Measurements from ENCODE around the gene CAMTA1. TPM values are rescaled to one million over a fixed set of nuclear protein-coding genes. Genes with fewer than 3 reads are reported as not detected.

The CAMTA1 gene
- total RNA-seq, 1 donor from 2014 or later, result 99.0 TPM

GRCh38 chr1:7422561-7422960 lies 637.3 kb downstream of the CAMTA1 start:
- TF ChIP-seq, protein P1, sequence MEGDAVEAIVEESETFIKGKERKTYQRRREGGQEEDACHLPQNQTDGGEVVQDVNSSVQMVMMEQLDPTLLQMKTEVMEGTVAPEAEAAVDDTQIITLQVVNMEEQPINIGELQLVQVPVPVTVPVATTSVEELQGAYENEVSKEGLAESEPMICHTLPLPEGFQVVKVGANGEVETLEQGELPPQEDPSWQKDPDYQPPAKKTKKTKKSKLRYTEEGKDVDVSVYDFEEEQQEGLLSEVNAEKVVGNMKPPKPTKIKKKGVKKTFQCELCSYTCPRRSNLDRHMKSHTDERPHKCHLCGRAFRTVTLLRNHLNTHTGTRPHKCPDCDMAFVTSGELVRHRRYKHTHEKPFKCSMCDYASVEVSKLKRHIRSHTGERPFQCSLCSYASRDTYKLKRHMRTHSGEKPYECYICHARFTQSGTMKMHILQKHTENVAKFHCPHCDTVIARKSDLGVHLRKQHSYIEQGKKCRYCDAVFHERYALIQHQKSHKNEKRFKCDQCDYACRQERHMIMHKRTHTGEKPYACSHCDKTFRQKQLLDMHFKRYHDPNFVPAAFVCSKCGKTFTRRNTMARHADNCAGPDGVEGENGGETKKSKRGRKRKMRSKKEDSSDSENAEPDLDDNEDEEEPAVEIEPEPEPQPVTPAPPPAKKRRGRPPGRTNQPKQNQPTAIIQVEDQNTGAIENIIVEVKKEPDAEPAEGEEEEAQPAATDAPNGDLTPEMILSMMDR (IDR thresholded peaks at IDR 0.05; ENCODE audit: unreplicated experiment), result no peak
- H3K36me3 Mint-ChIP-seq (ENCODE audit: insufficient read depth), result peaks cover 2% of the 10 kb centered on the region
- H3K4me3 Mint-ChIP-seq (ENCODE audit: low read depth), result no peak overlapping the region
- H3K9me3 Mint-ChIP-seq (ENCODE audit: low read depth), result peaks cover 10% of the 10 kb centered on the region
- no peaks in the 10 kb centered on the region for H3K4me1 Mint-ChIP-seq (ENCODE audit: low read depth)
- H3K27me3 Mint-ChIP-seq, result no peaks in the 10 kb centered on the region
- no peak for DNase-seq (ENCODE audit: low spot score, unreplicated experiment)
- H3K27ac Mint-ChIP-seq, result no peak overlapping the region

- no peak for DNase-seq (ENCODE audit: low spot score, unreplicated experiment)
- Mint-ChIP-seq H3K4me1 (ENCODE audit: low read depth) (no peaks in the 10 kb centered on the region), H3K27me3 (peaks cover under 1% of the 10 kb centered on the region), H3K36me3 (ENCODE audit: insufficient read depth) (peaks cover 2% of the 10 kb centered on the region), H3K27ac (no peak overlapping the region), H3K4me3 (ENCODE audit: low read depth) (no peak overlapping the region), H3K9me3 (ENCODE audit: low read depth) (peaks cover 7% of the 10 kb centered on the region)
- TF ChIP-seq, protein P1 (IDR thresholded peaks at IDR 0.05; ENCODE audit: unreplicated experiment), result no peak
Measured at GRCh38 chr1:7422966-7423365, 637.7 kb downstream of the CAMTA1 start.

DNA sequence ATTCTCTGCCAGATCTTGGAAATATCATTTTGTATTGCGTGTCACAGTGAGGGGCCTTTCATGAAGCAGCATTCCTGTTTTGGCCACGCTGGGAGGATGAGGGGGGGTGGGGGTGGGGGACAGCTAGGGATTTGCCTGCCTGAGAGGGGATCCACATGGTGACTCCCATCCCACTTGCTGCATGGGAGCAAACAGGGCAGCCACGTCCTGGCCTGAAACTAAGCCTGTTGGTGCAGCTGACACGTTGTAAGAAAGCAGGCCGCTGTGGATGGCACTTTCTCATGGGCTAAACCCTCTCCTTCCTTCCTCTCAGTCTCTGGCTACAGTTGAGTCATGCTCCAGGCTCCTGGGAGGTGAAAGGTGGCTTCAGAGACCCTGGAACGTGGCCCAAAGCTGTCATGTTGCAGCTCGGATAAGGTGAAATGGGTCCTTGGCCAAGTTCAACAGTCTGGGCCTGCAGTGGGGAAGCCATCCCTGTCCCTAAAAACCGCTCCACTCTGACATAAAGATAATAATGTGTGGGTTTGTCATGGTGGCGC lies 639.2 kb downstream of the CAMTA1 start:
- Mint-ChIP-seq H3K36me3 (ENCODE audit: insufficient read depth) (no peaks in the 10 kb centered on the region), H3K27ac (no peak overlapping the region), H3K27me3 (peaks cover 4% of the 10 kb centered on the region), H3K4me1 (ENCODE audit: low read depth) (no peaks in the 10 kb centered on the region), H3K9me3 (ENCODE audit: low read depth) (no peaks in the 10 kb centered on the region), H3K4me3 (ENCODE audit: low read depth) (no peak overlapping the region)
- no peak for DNase-seq (ENCODE audit: low spot score, unreplicated experiment)
- TF ChIP-seq, protein P1 (IDR thresholded peaks at IDR 0.05; ENCODE audit: unreplicated experiment), result no peak

DNA sequence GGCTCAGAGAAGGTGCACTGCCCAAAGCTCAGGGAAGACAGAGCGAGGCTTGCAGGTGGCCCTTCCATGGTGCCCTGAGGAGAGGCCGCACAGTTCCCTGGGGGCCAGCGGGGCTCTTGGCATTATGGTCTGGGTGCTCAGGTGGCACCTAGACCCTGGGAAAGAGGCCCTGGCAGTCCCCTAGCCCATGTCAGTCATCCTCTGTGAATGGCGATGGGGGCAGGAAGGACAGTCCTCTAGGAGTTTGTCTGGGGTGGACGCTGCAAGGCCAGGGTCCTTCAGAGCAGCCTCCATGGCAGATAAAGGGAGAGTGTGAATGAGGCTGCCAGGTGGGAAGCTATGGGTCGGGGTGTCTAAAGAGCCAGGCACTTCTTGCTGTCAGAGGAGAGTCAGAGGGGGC lies 640.0 kb downstream of the CAMTA1 start:
- peaks cover 4% of the 10 kb centered on the region for H3K27me3 Mint-ChIP-seq
- H3K4me3 Mint-ChIP-seq (ENCODE audit: low read depth), result no peak overlapping the region
- TF ChIP-seq, protein P1 (IDR thresholded peaks at IDR 0.05; ENCODE audit: unreplicated experiment), result no peak
- H3K9me3 Mint-ChIP-seq (ENCODE audit: low read depth), result no peaks in the 10 kb centered on the region
- no peak overlapping the region for H3K27ac Mint-ChIP-seq
- DNase-seq (ENCODE audit: low spot score, unreplicated experiment), result no peak
- no peaks in the 10 kb centered on the region for H3K4me1 Mint-ChIP-seq (ENCODE audit: low read depth)
- no peaks in the 10 kb centered on the region for H3K36me3 Mint-ChIP-seq (ENCODE audit: insufficient read depth)

GRCh38 chr1:7425771-7426170 lies 640.5 kb downstream of the CAMTA1 start:
- no peaks in the 10 kb centered on the region for H3K36me3 Mint-ChIP-seq (ENCODE audit: insufficient read depth)
- no peak overlapping the region for H3K27ac Mint-ChIP-seq
- no peaks in the 10 kb centered on the region for H3K4me1 Mint-ChIP-seq (ENCODE audit: low read depth)
- H3K9me3 Mint-ChIP-seq (ENCODE audit: low read depth), result no peaks in the 10 kb centered on the region
- no peak for DNase-seq (ENCODE audit: low spot score, unreplicated experiment)
- TF ChIP-seq, protein P1 (IDR thresholded peaks at IDR 0.05; ENCODE audit: unreplicated experiment), result no peak
- no peak overlapping the region for H3K4me3 Mint-ChIP-seq (ENCODE audit: low read depth)
- peaks cover 4% of the 10 kb centered on the region for H3K27me3 Mint-ChIP-seq

Measured in progenitor cell of endocrine pancreas (in vitro differentiated cells).